Ovary (tissue), 3 donors: Measurements from ENCODE around the gene RBFA.

Source experiments
- CTCF ChIP-seq, 3 donors: fragments of 450-650 bp in 2 of 3; fragments of 200-600 bp in 1 of 3; IDR thresholded peaks; one replicate each; pipeline versions ENCODE4 v1.5.1 to v1.8.0; 2016 to 2022; ENCODE audit warnings: antibody characterized with exemption in 3 of 3, mild to moderate bottlenecking in 1 of 3
- POLR2A ChIP-seq: fragments of 450-650 bp; IDR thresholded peaks from one replicate; pipeline ENCODE4 v1.6.1; 2017; ENCODE audit warnings: antibody characterized with exemption, mild to moderate bottlenecking, moderate library complexity
- donor health status: DM: no; HTN: no; CAD: no.

- no peak for TF ChIP-seq CTCF (IDR thresholded peaks at IDR 0.05)
- no peak for TF ChIP-seq POLR2A
Measured at GRCh38 chr18:80070825-80071224, 36.6 kb downstream of the RBFA start.
